ENCODE results near the gene NVL.
"Not testable (repeated sequence)": the region's sequence is repeated elsewhere in the genome, so short reads cannot be mapped to it uniquely, and the experiment has no call there.

NVL gene

DNA sequence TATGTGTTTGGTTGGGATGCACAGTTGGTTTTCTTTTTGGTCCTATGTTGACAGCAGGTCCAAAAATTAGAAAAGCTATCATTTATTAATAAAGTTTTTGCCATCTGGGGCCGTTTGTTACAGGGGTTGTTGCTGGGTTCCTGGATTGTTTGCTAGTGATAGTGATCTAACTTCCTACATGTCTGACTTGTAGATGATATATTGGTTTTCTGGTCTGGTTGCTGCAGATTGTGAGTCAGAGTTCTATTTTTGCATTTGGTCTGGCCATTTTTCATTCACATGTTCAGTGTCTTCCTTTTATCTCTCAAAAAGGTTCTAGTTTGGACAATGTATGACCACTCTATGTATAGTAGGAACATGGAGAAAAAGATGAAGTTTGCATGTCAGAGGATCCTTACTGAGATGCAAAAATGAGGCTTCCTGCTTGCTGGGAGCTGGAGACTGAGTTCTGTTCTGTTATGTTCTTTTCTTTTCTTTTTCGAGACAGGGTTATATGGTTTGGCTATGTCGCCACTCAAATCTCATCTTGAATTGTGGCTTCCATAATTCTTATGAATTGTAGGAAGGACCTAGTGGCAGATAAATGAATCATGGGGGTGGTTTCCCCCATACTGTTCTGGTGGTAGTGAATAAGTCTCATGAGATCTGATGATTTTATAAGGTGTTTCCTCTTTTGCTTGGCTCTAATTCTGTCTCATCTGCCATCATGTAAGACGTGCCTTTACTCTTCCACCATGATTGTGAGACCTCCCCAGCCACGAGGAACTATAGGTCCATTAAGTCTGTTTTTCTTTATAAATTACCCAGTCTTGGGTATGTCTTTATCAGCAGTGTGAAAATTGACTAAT lies 4.2 kb upstream of the NVL start:
- no peak for FAIRE-seq

DNA sequence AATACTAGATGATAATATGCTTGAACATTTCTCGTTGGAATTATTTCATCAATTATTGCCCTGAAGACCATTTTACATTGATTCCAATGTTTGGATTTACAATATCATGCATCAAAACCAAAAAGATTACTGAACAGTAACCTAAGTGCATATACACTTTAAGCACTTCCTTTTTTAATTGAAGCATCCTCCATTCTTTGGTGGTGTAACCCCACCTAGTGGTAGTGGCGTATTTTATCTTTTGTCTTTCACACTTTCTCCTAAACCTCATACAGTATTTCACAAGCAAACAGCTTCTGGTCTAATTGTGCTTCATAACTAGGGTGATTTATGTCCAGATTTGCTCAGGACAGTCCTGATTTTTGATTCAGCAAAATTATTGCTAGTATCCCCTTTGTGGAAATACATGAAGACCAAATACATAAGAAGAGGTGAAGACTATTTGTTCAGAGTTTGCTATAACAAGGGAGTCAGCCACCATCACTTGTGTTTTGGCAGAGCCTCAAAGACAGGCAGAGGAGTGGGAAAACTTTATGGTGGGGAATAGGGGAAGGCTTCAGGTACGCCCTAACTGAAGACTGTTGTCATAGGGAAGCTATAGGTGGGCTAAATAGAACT lies 3.4 kb upstream of the NVL start:
- peak; percentile 95 for FAIRE-seq

DNA sequence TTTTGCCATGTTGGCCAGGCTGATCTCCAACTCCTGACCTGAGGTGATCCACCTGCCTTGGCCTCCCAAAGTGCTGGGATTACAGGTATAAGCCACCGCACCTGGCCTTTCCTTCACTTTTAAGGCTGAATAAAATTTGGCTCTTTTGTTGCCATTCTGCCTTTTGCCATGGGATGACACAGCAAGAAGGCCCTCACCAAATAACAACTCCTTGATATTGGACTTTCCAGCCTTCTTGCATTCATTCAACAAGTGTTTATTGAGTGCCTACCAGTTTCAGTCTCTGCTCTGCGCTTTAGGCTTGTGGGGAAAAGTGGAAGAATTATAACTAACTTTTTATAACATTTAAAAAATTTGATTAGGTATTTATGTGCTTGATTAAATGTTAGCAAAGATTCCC lies 1.9 kb upstream of the NVL start:
- no peak for FAIRE-seq

DNA sequence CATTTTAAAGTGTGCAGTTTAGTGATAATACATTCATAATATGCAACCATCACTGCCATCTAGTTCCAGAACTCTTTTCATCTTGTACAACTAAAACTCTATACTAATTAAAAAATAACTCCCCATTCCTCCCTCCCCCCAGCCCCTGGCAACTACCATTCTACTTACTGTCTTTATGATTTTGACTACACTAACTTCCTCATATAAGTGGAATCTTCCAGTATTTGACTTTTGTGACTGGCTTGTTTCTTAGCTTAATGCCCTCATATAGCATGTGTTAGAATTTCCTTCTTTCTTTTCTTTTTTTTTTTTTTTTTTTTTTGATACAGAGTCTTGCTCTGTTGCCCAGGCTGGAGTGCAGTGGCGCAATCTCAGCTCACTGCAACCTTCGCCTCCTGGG lies 1.4 kb upstream of the NVL start:
- FAIRE-seq, result no peak

DNA sequence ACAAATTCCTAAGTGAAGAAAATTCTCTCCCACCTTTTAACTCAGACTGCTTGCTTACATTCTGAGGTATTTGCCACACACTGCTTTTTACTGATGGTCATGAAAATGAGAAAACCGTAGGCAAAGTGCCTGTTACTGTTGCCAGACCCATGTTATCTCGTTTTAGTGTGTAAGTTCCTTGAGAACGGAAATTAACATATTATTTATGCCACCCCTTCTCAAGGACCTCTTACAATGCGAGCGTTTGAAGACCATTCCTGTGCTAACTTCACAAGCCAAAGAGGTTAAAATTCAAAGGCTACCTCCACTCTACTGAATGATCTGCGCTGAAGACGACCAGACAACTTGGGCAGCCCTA lies 509 bp downstream of the NVL start:
- no peak for FAIRE-seq

DNA sequence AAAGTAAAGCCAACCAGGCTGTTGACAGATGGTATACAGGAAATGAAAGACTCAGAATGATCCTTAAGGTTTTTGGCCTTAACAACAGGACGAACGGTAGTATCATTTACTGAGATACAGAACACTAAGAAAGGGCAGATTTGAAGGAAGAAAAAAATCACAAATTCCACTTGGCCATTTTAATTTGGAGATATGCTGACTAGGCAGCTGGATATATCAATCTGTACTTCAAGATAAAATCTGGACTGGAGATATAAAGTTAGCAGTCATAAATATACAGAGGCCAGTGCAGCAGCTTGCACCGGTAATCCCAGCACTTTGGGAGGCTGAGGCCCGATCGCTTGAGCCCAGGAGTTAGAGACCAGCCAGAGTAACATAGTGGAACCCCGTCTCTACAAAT lies 1.3 kb downstream of the NVL start:
- no peak for FAIRE-seq

DNA sequence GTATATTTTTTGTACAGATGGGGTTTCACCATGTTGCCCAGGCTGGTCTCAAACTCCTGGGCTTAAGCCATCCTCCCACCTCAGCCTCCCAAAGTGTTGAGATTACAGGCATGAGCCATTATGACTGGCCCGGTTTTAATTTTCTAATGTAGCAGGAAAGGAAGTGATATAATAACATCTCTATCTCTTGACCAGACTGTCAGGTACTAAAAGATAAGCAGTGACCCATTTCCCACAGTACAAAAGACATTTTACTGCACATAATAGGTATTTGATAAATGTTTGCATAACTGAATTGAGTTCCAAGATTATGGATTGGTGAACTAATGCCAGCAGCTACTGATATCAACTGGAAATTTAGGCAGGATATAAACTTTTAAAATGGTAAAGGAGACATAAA lies 4.0 kb downstream of the NVL start:
- FAIRE-seq, result no peak

DNA sequence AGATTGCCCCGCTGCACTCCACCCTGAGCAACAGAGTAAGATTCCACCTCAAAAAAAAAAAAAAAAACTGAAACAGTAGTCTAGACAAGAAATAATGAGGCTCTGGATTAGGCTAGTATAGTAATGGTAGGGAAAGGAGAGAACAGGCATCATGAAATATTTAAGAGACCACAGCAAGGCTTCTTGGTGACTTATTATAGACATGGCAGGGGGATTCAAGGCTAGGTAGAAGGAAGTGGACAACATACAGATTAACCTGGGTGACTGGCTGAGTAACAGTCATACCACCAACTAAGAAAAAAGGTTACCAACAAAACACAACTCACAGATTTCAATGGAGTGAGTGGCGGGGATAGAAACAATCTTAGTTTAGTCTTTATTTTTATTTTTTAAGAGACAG lies 8.3 kb downstream of the NVL start:
- FAIRE-seq, result no peak

DNA sequence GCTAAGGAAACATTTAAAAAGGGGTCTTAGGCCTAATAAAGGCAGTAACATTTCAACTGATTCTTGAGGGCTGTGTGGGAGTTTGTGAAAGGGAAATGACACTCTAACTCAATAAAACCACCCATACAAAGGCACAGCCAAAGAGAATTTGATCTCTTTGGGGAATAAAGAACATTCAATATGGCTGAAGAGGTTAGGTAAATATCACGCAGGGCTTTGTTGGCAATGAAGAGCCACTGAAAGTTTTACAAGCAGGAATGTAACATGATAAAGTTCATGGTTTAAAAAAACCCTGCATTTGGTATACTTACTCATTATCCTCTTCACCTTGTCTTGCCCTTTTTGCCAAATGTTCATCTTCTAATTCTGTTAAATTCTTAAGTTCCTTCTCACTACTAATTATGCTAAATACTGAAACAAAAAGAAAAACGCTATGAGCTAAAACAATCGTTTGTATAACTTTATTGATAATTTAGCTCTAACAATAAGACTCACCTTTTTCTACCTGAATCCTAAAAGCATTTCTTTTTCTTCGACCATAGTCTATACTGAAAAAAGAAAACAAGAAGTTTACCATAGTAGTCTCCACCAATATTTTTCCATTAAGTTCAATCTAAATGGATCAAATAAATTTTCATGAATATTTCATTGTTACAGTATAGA lies 12.5 kb downstream of the NVL start:
- FAIRE-seq, result no peak

DNA sequence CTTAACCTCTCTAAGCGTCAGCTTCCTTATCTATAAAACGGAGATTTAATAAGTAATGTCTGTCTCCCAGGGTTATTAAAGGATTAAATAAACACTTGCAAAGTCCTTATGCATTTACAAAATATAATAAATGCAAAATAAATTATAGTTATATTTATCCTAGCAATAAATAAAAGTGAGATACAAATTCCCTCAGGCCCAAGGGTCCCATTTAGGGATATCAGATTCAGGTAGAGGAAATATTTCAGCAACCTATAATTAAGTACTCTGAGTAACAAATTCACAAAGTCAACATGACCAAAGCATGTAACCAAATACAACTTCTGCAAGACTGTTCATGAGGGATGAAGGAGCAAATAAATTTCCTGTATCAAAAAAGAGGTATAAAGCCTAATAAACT lies 17.9 kb downstream of the NVL start:
- FAIRE-seq, result no peak

DNA sequence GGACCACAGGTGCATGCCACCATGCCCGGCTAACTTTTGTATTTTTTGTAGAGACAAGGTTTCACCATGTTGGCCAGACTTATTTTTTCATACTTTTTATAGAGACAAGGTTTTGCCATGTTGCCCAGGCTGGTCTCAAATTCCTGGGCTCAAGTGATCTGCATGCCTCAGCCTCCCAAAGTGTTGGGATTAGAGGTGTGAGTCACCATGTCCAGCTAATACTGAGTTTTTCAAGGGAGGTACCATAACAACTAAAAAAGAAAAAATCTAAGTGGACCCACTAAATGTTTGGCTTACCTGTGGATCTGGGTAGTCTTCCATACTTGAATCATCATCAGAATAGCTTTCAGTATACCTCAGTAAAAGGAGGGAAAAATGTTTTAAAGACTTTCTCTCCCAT lies 18.5 kb downstream of the NVL start:
- FAIRE-seq, result not testable (repeated sequence)

DNA sequence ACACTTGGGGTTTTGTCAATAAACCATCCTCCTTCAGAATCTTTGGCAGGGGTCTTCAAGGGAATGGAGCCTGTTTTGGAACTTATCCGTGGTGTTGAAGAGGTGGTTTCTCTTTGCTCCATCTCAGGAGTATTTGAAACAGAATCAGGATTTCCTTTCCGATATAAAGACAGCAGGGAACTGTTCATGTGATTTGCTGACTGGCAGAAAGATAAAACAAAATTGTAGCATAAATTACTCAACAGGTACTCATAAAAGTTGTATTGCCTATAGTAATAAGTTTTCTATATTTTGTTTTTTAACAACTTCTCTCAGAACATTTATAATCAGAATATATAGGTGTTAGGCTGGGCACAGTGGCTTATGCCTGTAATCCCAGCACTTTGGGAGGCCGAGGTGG lies 21.9 kb downstream of the NVL start:
- no peak for FAIRE-seq

DNA sequence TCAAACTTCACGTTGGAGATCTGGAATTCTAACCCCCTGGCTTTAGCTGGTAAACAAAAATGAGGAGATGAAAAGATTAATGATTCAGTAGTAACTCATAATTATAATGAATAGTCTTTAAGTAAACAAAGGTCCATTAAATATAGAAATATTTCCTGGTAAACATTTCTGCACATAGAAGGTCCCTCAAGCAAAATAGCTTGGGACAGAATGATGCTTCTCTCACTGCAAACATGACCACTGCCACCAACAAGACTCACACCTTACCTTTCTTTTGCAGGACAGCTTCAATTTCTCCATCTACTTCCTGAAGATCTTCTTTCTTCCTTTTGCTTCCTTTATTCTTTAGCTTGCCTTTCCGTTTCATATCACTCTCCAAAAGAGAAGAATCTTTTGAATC lies 25.2 kb downstream of the NVL start:
- FAIRE-seq, result no peak

DNA sequence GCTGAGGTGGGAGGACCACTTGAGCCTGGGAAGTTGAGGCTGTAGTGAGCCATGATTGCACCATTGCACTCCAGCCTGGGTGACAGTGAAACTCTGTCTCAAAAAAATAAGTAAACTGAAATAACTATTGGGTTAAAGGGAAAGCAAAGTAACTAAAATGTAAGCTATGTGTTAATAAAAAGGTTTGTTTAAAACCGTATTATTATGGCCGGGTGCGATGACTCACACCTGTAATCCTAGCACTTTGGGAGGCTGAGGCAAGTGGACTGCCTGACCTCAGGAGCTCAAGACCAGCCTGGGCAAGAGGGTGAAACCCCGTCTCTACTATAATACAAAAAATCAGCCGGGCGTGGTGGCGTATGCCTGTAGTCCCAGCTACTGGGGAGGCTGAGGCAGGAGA lies 27.0 kb downstream of the NVL start:
- no peak for FAIRE-seq

DNA sequence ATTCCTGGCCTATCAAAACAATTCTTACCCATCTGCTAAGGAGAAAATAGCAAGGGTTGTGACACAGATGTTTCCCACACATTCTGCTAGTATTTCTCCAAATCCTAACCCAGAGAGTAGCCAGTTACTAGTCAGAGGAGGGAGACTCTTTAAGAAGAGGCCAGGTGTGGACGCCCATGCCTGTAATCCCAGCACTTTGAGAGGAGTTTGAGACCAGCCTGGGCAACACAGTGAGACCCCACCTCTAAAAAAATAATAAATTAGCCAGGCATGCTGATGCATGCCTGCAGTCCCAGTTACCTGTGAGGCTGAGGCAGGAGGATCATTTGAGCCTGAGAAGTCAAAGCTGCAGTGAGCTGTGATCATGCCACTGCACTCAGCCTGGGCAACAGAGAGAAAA lies 28.6 kb downstream of the NVL start:
- FAIRE-seq, result no peak

DNA sequence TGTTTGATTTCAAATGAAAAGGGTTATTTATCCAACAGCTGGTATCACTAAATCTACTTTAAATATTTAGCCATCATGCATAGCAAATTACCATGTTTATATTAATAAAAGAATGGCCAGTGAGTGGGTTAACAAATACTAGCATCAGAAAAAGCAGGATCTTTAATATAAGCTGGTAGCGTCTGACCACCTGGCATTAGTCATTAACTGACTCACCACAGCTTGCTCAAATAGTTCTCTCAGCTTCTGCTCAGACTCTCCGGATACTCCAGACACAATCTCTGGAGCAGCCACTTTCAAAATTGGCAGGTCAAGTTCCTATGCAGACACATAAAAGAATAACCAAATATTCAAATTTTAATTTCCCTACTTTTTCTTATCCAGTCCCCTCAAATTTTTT lies 29.6 kb downstream of the NVL start:
- FAIRE-seq, result no peak

DNA sequence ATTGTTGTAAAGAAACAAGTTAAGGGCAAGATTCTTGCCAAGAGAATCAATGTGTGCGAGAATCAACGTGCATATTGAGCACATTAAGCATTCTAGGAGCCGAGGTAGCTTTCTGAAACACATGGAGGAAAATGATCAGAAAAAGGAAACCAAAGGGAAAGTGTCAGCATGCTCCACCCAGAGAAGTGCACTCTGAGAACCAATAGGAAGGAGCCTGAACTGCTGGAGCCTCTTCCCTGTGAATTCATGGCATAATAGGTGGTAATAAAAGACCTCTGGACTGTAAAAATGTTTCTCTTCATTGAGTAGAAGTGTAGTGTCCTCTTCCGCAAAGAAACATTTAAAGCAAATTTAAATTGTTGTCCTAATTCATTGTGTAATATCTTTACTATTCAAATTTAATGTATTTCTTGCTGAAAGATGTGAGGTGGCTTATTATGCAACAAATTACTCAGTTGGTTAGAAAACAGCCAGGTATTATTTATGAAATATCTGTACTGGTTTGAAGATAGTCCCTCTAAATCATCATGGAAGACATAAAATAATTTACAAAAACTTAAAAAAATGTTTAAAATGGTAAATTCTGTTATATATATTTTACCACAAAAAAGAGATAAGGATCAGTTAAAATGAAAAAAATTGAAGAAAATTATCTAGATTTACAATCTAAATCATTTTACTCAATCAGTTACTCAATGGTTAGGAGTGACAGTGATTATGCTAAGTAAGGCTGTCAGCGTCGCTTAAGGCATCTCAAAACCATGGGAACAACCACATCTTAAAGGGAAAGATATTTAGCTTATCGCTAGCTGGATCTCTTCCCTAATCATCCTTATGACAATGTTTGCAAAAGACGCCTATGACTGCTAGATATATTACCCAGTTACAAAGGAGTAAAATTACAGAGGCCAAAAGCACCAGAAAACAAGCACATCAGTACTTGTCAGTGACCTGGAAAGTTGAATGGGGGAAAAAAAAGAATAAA lies 31.3 kb downstream of the NVL start:
- FAIRE-seq, result no peak

DNA sequence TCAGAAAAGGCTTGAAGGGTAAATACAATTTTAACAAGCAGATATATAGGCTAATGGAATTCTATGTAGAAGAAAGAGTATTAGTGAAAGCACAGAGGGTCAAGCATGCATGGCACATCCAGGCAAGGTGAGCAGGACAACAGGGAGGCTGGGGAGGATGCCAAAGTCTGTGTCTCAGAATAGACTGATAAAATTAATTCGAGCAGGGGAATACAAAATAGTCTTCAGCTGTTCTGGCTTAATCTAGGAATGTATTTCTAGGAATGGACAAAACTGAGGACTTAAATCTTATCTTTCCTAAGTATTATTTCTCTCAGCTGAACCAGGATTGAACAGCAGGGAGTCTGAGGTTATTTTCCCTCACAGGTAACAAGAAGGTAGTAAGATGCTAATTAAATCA lies 35.2 kb downstream of the NVL start:
- FAIRE-seq, result no peak

DNA sequence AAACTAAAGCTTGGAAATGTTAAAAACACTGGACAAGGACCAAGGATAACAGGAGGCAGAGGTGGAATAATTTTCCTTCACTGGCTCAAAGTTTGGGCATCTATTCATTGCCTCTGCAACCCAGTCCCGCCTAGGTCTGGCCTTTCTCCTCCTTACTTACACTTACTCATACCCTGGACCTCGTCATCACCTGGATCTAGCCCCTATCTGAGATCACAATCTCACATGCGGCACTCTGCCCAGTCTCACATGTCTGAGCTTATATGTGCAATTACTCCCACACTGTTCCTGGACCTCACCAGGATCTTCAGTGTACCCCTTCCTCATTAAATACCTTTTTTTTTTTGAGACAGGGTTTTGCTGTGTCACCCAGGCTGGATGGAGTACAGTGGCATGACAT lies 37.6 kb downstream of the NVL start:
- FAIRE-seq, result no peak

DNA sequence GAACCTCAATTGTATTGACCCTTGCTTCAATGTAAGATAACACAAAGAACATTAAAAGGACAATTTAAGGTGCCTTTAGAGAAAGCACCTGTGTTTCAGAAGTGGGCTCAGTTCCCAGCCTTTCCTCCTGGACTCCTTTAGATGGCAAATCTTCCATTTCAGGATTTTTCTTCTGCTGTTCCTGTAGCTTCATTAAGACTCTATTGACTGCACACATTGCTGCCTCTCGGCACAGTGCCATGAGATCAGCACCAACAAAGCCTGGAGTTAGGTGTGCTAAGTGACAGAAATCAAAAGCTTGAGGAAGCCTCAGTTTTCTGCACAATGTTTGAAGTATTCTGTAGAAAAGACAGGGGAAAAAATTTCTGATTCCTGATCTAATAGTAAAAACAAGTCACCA lies 40.6 kb downstream of the NVL start:
- FAIRE-seq, result no peak

DNA sequence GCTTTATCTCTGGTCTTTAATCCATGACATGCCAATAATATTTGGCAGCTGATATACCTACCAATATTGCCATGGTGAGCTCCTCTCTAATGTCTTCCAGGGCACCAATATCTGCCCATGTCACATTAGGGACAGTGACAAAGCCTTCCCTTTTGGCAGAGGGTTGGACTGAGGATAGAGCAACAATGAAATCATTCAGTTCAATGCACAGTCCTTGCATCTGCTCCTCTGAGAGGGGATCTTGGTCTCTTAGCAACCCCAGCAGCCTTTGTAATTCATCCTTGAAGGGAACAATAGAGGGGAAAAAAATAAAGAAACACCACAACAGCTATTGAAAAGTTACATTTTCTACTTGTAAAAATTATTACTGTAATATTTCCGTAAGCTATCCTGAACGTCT lies 42.3 kb downstream of the NVL start:
- no peak for FAIRE-seq

DNA sequence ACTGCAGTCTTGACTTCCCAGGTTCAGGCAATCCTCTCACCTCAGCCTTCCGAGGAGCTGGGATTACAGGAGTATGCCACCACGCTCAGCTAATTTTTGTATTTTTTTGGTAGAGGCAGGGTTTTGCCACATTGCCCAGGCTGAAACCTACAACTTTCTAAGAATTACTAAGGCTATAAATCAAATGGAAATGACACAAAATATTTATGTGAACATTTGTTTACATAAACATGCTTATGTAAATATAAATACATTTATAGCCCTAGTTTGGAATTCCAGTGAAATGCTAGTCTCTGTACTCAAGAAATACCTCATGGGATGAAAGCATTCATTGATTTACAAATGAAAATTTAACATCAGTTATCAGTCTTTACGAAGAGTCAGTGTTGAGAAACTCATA lies 47.8 kb downstream of the NVL start:
- no peak for FAIRE-seq

DNA sequence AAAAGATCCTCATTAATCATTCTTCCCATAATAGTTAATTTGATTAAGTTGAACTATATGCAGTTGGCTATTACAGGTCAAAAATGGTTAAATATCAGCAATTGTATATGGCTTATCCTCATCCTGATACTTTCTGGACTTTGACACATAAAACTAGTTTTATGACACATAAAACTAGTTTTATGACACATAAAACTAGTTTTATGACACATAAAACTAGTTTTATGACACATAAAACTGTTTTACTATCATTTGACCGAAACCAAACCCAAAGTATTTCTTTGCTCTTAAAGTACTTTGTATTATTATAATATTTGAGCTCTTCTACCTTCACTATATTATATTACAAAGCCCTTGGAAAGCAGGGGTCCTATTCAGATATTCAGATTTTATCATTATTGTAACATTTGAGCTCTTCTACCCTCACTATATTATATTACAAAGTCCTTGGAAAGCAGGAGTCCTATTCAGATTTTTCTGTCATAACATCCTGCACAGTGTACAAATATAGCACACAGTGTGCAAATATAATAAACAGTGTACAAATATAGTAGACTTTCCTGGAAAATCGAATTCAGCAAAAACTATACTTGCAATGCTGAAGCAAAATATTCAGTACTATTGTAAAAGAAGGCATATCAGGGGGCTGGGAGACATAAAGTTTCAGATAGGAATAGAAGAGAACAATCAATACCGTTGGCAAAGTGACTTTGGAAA lies 53.0 kb downstream of the NVL start:
- no peak for FAIRE-seq
